Glomerular visceral epithelial cell (primary cell): ENCODE data around the gene ELAPOR2.
"Not testable (repeated sequence)": the region's sequence is repeated elsewhere in the genome, so short reads cannot be mapped to it uniquely, and the experiment has no call there.

Experiments used
- DNase-seq: peaks from one replicate; pipeline ENCODE4 v3.0.0-alpha.2; 2016; ENCODE audit errors: extremely low spot score

The ELAPOR2 gene

DNA sequence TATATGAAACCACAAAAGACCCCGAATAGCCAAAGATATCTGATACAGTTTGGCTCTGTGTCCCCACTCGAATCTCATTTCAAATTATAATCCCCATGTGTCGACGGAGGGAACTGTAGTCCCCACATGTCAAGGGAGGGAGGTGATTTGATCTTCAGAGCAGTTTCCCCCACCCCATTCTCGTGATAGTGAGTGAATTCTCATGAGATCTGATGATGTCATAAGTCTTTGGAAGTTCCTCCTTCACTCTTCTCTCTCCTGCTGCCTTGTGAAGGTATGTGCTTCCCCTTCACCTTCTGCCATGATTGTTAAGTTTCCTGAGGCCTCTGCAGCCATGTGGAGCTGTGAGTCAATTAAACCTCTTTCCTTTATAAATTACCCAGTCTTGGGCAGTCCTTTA, 13.0 kb downstream of the ELAPOR2 start:
- DNase-seq: no peak

DNA sequence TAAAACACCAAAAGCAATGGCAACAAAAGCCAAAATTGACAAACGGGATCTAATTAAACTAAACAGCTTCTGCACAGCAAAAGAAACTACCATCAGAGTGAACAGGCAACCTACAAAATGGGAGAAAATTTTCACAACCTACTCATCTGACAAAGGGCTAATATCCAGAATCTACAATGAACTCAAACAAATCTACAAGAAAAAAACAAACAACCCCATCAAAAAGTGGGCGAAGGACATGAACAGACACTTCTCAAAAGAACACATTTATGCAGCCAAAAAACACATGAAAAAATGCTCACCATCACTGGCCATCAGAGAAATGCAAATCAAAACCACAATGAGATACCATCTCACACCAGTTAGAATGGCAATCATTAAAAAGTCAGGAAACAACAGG, 14.7 kb downstream of the ELAPOR2 start:
- not testable (repeated sequence) for DNase-seq

DNA sequence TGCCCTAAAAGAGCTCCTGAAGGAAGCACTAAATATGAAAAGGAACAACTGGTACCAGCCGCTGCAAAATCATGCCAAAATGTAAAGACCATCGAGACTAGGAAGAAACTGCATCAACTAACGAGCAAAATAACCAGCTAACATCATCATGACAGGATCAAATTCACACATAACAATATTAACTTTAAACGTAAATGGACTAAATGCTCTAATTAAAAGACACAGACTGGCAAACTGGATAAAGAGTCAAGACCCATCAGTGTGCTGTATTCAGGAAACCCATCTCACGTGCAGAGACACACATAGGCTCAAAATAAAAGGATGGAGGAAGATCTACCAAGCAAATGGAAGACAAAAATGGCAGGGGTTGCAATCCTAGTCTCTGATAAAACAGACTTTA, 17.9 kb downstream of the ELAPOR2 start:
- DNase-seq: not testable (repeated sequence)

DNA sequence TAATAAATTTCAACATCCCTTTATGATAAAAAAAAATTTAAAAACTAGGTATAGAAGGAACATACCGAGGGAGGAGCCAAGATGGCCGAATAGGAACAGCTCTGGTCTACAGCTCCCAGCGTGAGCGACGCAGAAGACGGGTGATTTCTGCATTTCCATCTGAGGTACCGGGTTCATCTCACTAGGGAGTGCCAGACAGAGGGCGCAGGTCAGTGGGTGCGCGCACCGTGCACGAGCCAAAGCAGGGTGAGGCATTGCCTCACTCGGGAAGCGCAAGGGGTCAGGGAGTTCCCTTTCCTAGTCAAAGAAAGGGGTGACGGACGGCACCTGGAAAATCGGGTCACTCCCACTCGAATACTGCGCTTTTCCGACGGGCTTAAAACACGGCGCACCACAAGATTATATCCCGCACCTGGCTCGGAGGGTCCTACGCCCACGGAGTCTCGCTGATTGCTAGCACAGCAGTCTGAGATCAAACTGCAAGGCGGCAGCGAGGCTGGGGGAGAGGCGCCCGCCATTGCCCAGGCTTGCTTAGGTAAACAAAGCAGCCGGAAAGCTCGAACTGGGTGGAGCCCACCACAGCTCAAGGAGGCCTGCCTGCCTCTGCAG, 19.7 kb downstream of the ELAPOR2 start:
- not testable (repeated sequence) for DNase-seq

DNA sequence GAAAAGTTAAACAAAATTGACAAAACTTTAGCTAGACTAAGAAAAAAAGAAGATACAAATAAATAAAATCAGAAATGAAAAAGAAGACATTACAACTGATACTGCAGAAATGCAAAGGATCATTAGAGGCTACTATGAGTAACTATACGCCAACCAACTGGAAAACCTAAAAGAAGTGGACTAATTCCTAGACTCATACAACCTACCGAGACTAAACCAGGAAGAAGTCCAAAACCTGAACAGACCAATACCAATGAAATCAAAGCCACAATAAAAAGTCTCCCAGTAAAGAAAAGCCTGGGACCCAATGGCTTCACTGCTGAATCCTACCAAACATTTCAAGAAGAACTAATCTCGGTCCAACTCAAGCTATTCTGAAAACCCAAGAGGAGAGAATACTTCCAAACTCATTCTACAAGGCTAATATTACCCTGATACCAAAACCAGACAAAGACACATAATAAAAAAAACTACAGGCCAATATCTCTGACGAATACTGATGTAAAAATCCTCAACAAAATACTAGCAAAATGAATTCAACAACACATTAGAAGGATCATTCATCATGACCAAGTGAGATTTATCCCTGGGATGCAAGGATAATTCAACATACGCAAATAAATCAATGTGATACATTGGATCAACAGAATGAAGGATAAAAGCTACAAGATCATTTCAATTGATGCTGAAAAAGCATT, 20.3 kb downstream of the ELAPOR2 start:
- DNase-seq: no peak

DNA sequence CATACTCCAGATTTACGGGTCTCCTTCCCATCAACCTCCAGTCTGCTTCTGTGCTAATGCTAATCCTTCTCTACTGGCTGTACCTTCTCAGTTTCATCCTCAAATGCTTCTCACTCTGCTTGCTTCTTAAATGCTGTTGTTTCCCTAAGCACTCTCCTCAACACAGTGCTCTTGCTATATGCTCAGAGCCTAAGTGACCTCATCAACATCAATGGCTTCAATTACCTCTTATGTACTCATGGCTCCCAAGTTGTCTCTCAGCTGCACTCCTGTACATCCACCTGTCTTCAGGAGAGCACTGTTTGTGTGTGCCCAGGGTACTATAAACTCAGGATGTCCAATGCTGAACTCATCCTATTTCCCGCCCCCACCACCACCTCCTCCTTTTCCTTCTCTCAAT, 22.5 kb downstream of the ELAPOR2 start:
- no peak for DNase-seq

DNA sequence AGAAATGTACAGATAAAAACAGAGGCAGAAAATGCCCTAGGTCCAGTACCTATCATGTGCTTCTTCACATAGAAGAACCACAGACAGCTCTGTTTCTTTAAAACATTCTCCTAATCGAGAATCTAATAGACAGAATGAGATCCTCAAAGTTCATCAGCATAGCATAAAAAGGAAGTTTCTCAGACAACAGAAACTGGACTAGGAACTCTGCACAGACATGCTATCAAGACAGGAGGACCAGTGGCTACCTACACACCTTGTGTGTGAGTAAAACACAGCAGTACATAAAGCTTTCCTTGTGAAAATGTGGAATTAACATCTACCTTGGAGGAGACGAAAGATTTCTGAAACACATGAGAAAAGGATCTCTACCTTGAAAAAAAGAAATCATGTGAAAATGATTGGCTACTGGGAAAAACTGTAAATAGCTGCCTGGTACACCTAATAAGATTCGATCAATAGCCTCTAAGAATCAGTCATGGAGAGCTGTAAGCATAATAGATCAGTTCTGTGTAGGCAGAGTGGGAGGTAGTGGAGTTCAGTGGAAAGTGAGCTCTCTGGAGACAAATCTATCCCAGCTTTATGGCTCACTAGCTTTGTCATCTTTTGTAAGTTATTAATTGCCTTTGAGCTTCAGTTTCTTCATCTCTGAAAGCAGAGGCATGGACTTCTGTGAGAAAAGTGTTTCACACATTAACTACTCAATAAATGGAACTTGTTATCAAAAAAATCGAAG, 26.7 kb downstream of the ELAPOR2 start:
- DNase-seq: no peak

DNA sequence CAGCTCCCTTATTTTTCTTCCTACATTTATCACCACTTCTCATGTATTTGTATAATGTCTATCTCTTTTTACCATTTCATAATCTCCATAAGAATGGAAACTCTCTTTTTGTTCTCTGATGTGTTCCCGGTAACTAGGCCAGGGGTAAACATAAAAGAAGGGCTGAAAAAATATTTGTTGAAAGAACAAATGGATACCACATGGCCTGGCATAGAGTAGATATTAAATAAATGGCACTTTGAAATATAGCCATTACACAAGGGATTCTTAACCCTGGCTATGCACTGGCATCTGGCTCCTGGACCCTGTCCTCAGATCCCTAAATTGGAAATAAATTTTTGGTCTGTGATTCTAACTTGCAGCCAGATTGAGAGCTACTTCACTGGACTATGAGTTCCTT, 30.4 kb downstream of the ELAPOR2 start:
- DNase-seq: no peak

DNA sequence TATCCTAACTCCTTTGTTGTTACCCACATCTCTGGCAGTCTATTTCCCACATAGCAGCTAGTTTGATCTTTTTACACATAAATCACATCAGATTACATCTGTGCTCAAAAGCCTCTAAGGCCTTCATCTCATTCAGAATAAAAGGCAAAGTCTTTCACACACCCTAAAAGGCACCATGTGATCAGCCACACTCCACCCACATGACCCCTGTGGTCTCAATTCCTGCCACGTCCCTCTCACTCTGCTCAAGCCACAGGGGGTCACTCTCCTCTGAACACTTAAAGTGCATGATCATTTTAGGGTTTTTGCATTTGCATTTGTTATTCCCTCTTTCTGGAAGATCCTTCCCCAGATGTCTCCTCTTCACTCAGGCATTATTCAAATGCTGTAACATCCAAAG, 30.8 kb downstream of the ELAPOR2 start:
- no peak for DNase-seq

DNA sequence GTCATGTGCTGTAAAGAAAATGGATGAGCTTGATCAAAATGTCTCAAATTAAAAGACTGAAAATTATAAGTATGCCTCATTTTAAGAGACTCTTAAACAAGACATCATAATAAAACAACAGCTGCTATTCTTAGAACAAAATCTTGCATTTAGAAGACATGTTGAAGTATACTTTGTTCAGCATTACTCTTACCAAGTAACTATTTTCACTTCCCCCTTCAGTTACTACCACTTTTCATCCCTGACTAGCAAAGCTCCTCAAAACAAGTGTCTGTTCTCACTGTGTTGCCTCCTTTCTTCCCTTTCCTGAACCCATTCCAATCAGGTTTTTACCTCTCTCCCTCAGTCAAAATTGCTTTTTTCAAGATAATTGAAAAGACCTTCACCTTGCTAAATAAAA, 31.6 kb downstream of the ELAPOR2 start:
- no peak for DNase-seq

DNA sequence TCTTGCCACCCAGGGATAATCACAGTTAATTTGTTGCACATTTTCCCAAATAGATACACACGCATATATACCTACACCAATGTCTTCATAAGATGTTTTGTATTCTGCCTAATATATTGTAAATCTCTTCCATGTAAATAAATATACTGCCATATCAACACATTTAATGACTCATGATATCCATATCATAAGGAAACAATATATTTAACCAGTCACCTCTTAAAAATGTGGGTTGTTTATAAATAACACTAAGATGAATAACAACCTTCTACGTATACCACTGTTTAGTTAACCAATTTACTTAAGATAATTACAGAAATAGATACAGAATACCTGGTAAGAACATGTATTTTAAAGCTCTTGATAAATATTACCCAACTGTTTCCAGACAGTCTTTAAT, 38.2 kb downstream of the ELAPOR2 start:
- no peak for DNase-seq

DNA sequence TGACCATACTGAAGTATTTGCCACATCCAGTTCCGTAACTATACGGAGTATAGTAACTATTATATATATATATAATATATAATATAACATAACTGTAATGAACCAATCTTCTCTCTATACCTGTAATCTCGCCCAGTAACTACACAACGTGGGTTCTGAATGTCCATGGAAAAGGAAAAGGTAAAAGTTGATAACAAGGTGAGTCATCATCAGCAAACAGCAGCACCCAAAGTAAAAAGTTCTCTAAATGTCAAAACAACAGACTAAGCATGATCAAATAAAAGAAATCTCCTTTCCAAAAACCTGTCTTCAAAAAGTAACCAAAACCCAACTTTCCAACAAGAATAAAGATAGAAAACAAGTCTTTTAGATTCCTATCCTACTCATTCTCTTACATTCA, 42.8 kb downstream of the ELAPOR2 start:
- DNase-seq: no peak

DNA sequence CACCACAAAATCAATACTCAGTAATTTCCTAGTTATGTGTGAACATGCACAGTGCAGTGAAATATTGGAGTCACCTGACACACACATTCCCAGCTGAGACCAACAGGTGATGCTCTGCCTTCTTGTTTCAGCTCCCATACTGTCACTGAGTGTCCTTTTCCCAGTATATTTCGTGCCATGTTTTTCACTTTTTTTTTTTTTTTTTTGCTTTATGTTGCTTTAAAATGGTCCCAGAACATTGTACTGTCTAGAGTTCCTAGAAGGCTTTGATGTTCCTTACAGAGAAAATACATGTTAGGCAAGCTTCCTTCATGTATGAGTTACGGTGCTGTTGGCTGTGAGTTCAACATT, 45.6 kb downstream of the ELAPOR2 start:
- DNase-seq: no peak

DNA sequence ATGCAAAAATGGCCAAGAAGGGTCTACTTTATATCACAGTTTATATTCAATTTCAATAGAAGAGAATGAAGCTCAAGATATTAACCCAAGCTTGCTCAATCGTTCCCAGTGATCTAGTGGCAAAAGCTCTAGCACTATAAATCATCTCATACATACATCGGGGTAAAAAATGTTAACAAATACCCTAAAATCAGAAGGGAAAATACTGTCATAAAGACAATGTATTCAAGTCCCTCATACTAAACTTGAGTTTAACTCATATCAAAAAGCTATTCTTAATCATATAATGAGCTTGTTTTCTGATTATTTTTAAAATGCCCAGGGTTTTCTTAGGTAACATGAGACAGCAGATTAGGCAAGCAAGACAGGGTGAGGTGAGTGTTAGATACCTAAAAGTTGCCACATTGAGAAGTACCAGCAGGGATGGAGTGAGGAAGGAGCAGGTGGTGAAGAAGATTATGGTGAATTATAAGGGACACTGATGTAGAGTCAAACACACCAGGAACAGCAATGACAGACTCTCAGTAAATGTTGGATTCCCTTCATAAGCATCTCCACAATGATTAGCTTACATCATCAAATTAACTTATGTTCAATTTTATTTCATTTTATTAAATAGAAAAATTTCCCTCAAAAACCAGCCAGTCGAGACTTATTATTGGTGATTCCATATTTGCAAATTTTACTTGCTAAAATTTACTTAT, 46.2 kb downstream of the ELAPOR2 start:
- DNase-seq: no peak
